WTC11 (cell line): ENCODE data around the gene OLFM1. TPM values are rescaled to one million over a fixed set of nuclear protein-coding genes. Genes with fewer than 3 reads are reported as not detected.

Source experiments
- ATAC-seq: fragments of 200-7000 bp; cut with Tn5 transposase; 2 replicates; pipeline ENCODE4 v1.10.0; 2021; ENCODE audit warnings: mild to moderate bottlenecking, moderate library complexity
- CTCF ChIA-PET: fragments of 300-600 bp; sonication (Branson Sonifier 250); formaldehyde crosslinking; loops from one replicate; lab custom pipeline; 2021; ENCODE audit warnings: antibody characterized with exemption; lab: Charles Lee
- POLR2A ChIA-PET: fragments of 350-600 bp; sonication (Branson Sonifier 250); formaldehyde crosslinking; loops from one replicate; lab custom pipeline; 2021; ENCODE audit warnings: antibody characterized with exemption; lab: Charles Lee
- DNase-seq: peaks from one replicate; pipeline ENCODE4 v3.0.0; 2021; ENCODE audit warnings: low spot score
- H3K27ac Mint-ChIP-seq: 2 replicates; pipeline ENCODE4 v1.8.0; 2021; ENCODE audit warnings: mixed read lengths
- H3K27me3 Mint-ChIP-seq: 2 replicates; pipeline ENCODE4 v1.8.0; 2021; ENCODE audit warnings: low read depth, mild to moderate bottlenecking, moderate library complexity, mixed read lengths
- H3K36me3 Mint-ChIP-seq: 2 replicates; pipeline ENCODE4 v1.8.0; 2021; ENCODE audit warnings: mixed read lengths
- H3K4me1 Mint-ChIP-seq: 2 replicates; pipeline ENCODE4 v1.8.0; 2022; ENCODE audit warnings: mixed read lengths
- H3K4me3 Mint-ChIP-seq: 2 replicates; pipeline ENCODE4 v1.8.0; 2021; ENCODE audit warnings: mild to moderate bottlenecking, moderate library complexity, mixed read lengths
- H3K9me3 Mint-ChIP-seq: 2 replicates; pipeline ENCODE4 v1.8.0; 2021; ENCODE audit warnings: mixed read lengths
- ELF4 ChIP-seq: sonication (generic); formaldehyde crosslinking; IDR thresholded peaks from 2 replicates; pipeline ENCODE4 v1.8.1; 2022; ENCODE audit warnings: low read depth, mild to moderate bottlenecking, moderate library complexity, missing genetic modification reagents
- EMX1 ChIP-seq: fragments of 250-450 bp; sonication (Bioruptor Pico); IDR thresholded peaks from 2 replicates; pipeline ENCODE4 v1.8.0; 2021; ENCODE audit warnings: mild to moderate bottlenecking
- FOXP1 ChIP-seq: sonication (generic); formaldehyde crosslinking; IDR thresholded peaks from 2 replicates; pipeline ENCODE4 v1.8.0; 2022; ENCODE audit warnings: missing genetic modification reagents, mild to moderate bottlenecking, moderate library complexity, borderline replicate concordance
- GTF2I ChIP-seq: fragments of 250-450 bp; sonication (Bioruptor Pico); conservative IDR thresholded peaks from 2 replicates; pipeline ENCODE4 v1.4.0; 2021; ENCODE audit warnings: mild to moderate bottlenecking
- JUN ChIP-seq: sonication (generic); formaldehyde crosslinking; IDR thresholded peaks from 2 replicates; pipeline ENCODE4 v1.8.0; 2023; ENCODE audit warnings: mild to moderate bottlenecking, missing genetic modification reagents
- KAT7 ChIP-seq: sonication (generic); formaldehyde crosslinking; IDR thresholded peaks from 2 replicates; pipeline ENCODE4 v1.8.1; 2023; ENCODE audit warnings: missing genetic modification reagents, mild to moderate bottlenecking, borderline replicate concordance
- NFATC4 ChIP-seq: fragments of 250-450 bp; sonication (Bioruptor Pico); IDR thresholded peaks from 2 replicates; pipeline ENCODE4 v1.9.0; 2021; ENCODE audit warnings: mild to moderate bottlenecking
- NFYB ChIP-seq: sonication (generic); formaldehyde crosslinking; conservative IDR thresholded peaks from 2 replicates; pipeline ENCODE4 v1.8.0; 2022; ENCODE audit warnings: low read depth, missing genetic modification reagents
- NR1H2 ChIP-seq: sonication (generic); formaldehyde crosslinking; IDR thresholded peaks from 2 replicates; pipeline ENCODE4 v1.9.0; 2021; ENCODE audit warnings: mild to moderate bottlenecking, moderate library complexity, missing genetic modification reagents
- NR2C2 ChIP-seq: sonication (generic); formaldehyde crosslinking; IDR thresholded peaks from 2 replicates; pipeline ENCODE4 v1.8.0; 2022; ENCODE audit warnings: mild to moderate bottlenecking, missing genetic modification reagents
- PRDM15 ChIP-seq: sonication (generic); formaldehyde crosslinking; IDR thresholded peaks from 2 replicates; pipeline ENCODE4 v1.8.0; 2022; ENCODE audit warnings: missing genetic modification reagents
- TCF7 ChIP-seq: sonication (generic); formaldehyde crosslinking; IDR thresholded peaks from 2 replicates; pipeline ENCODE4 v1.8.0; 2022; ENCODE audit warnings: mild to moderate bottlenecking, low read depth, missing genetic modification reagents, moderate library complexity
- TEAD1 ChIP-seq: sonication (generic); formaldehyde crosslinking; IDR thresholded peaks from 2 replicates; pipeline ENCODE4 v1.8.0; 2022; ENCODE audit warnings: mild to moderate bottlenecking, missing genetic modification reagents
- ZBTB43 ChIP-seq: sonication (generic); formaldehyde crosslinking; IDR thresholded peaks from 2 replicates; pipeline ENCODE4 v1.8.1; 2023; ENCODE audit warnings: mild to moderate bottlenecking, missing genetic modification reagents
- ZNF232 ChIP-seq: sonication (generic); formaldehyde crosslinking; IDR thresholded peaks from 2 replicates; pipeline ENCODE4 v1.8.0; 2022; ENCODE audit warnings: mild to moderate bottlenecking, missing genetic modification reagents
- ZNF416 ChIP-seq: fragments of 250-450 bp; sonication (Bioruptor Pico); IDR thresholded peaks from 2 replicates; pipeline ENCODE4 v1.9.0; 2021; ENCODE audit warnings: mild to moderate bottlenecking, inconsistent platforms
- ZSCAN18 ChIP-seq: fragments of 250-450 bp; sonication (Bioruptor Pico); IDR thresholded peaks from 2 replicates; pipeline ENCODE4 v2.1.2; 2022; ENCODE audit warnings: mild to moderate bottlenecking, moderate library complexity
- total RNA-seq: library from RNA; stranded (reverse); gene quantifications from 3 replicates; pipeline ENCODE4 v1.2.3, GENCODE V29; 2021

OLFM1 gene
- total RNA-seq, 1 experiment from 2014 or later, result 37.6 TPM

- ATAC-seq, result no peak
- no peak overlapping the region for H3K27ac Mint-ChIP-seq
Observed at GRCh38 chr9:135051316-135052038, 36.0 kb upstream of the OLFM1 start.

GRCh38 chr9:135053133-135053532 is 34.3 kb upstream of the OLFM1 start:
- Mint-ChIP-seq H3K36me3 (no peaks in the 10 kb centered on the region), H3K4me3 (no peak overlapping the region), H3K27ac (no peak overlapping the region), H3K27me3 (no peaks in the 10 kb centered on the region), H3K4me1 (no peaks in the 10 kb centered on the region)
- POLR2A ChIA-PET, result interaction anchor here (0.5 kb wide), 1 partner anchor 226 kb away, joined by 3 read pairs; no protein-coding TSS in a partner anchor
- CTCF ChIA-PET, result no interaction called here
- ATAC-seq, result no peak
- TF ChIP-seq JUN (CRISPR knock-in tag) (no peak), NR2C2 (CRISPR knock-in tag) (no peak), PRDM15 (no peak), ELF4 (CRISPR knock-in tag) (no peak), ZNF416 (no peak), FOXP1 (CRISPR knock-in tag) (no peak), ZBTB43 (no peak), EMX1 (CRISPR knock-in tag) (no peak), NFYB (CRISPR knock-in tag) (no peak), GTF2I (CRISPR knock-in tag) (no peak)
- TF ChIP-seq, all 79 proteins: peak for 0
- H3K9me3 Mint-ChIP-seq, result peaks cover 8% of the 10 kb centered on the region; the same call in 1 of the 2 replicates
- DNase-seq, result no peak

More at GRCh38 chr9:135051316-135052038, 36.0 kb upstream of the OLFM1 start:
- CTCF ChIA-PET, result no interaction called here
- Mint-ChIP-seq H3K4me3 (no peak overlapping the region), H3K9me3 (peaks cover 8% of the 10 kb centered on the region; the same call in 1 of the 2 replicates), H3K4me1 (no peaks in the 10 kb centered on the region), H3K36me3 (no peaks in the 10 kb centered on the region), H3K27me3 (no peaks in the 10 kb centered on the region)
- no peak for TF ChIP-seq TEAD1 (CRISPR knock-in tag)
- no peak for DNase-seq
- POLR2A ChIA-PET, result no interaction called here

- H3K27ac Mint-ChIP-seq, result no peak overlapping the region
- ChIA-PET POLR2A (no interaction called here), CTCF (no interaction called here)
- H3K4me3 Mint-ChIP-seq, result no peak overlapping the region
- H3K27me3 Mint-ChIP-seq, result no peaks in the 10 kb centered on the region
- no peak for ATAC-seq
- peaks cover 8% of the 10 kb centered on the region; the same call in 1 of the 2 replicates for H3K9me3 Mint-ChIP-seq
- DNase-seq, result no peak
- H3K4me1 Mint-ChIP-seq, result no peaks in the 10 kb centered on the region
- H3K36me3 Mint-ChIP-seq, result no peaks in the 10 kb centered on the region
- TF ChIP-seq ZNF232 (CRISPR knock-in tag), result no peak
- TF ChIP-seq NR1H2 (CRISPR knock-in tag), result no peak
- no peak for TF ChIP-seq TCF7 (CRISPR knock-in tag)
- TF ChIP-seq ELF4 (CRISPR knock-in tag), result no peak
- no peak for TF ChIP-seq NFATC4 (CRISPR knock-in tag)
- no peak for TF ChIP-seq JUN (CRISPR knock-in tag)
- TF ChIP-seq ZSCAN18 (CRISPR knock-in tag), result no peak
- no peak for TF ChIP-seq KAT7
Observed at GRCh38 chr9:135055181-135055580, 32.3 kb upstream of the OLFM1 start.
